Measurements from ENCODE around the gene SULT2B1.

SULT2B1 gene

DNA sequence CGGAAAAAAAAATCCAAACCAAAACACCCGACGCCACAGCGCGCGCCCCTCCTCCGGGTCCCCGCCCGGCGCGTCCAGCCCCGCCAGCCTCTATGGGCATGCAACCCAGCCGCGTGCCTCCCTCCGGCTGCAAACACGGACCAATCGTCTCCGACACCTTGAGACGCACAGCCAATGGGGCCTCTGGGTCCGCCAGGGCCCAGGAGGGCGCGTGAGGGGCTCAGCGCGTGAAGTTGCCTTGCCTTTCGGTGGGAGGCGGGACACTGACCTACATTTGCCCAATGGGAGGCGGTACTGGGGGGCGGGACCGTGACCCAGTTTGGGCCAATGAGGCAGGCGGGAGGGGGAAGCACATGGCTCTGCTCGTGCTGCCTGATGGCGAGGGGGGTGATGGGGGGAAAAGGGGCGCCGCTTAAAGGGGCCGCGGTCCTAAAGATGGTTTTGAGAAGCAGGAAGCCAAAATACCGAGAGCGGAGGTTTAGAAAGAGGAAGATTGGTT is 85.5 kb downstream of the SULT2B1 start:
- peak; percentile 99 for DNase-seq

GRCh38 chr19:48637948-48638830 is 86.2 kb downstream of the SULT2B1 start:
- DNase-seq: peak; percentile 94

- DNase-seq: no peak
These were observed 86.9 kb downstream of the SULT2B1 start for GRCh38 chr19:48638831-48639381.

DNA sequence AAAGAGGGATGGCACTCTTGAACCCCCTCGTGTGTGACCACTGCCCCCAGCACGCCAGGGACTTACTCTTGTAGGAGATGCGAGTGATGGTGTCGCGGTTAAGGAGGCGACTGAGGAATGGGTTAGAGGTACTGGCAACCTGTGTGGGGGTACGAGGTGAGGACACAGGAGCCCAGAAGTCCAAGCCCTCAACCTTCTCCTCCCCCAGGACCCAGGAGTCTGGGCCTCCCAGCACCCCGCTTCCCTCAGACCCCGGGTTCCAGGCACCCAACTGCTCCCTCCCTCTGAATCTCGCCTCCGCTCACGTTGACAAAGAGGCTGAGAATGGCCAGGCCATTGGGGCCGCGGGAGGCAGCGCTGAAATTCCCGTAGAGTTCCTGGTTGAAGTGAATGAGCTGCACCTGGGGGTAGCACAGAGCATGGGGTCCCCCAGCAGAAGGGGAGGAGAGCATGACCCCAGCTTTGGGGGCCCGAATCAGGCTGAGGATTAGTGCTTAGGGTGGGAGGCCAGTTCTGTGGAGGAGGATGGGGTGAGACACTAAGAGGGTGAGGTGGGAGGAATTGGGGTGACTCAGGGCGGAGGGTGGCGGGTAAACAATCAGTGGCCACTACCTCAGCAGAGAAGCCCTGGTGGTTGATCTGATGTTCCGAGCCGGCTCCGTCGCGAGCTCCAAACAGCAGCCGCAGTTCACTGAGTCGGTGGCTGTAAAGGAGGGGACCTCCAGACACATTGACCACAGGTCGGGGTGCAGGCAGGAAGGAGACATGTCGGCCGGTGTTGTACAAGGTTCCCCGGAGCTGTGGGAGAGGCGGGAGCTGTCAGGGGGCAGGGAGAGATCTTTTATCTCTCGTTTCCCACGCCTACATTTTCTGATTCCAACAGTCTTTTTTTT is 87.8 kb downstream of the SULT2B1 start:
- no peak for DNase-seq

DNA sequence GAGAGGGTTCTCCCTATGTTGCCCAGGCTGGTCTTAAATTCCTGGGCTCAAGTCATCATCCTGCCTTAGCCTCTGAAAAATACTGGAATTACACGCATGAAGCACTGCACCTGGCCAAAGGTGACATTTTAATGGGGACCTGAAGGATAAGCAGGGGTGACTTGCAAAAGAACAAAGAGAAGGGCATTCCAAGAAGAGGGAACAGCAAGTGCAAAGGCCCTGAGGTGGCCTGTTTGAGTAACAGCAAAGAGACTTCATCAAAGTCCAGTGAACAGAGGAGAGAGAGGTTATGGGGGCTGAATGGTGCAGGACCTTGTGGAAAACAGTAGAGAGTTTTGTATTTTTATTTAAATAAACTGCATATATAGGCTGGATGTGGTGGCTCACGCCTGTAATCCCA is 89.9 kb downstream of the SULT2B1 start:
- no peak for DNase-seq

- no peak for DNase-seq
These were observed 90.9 kb downstream of the SULT2B1 start for GRCh38 chr19:48642862-48643261.

GRCh38 chr19:48644355-48644754 is 92.4 kb downstream of the SULT2B1 start:
- no peak for DNase-seq

DNA sequence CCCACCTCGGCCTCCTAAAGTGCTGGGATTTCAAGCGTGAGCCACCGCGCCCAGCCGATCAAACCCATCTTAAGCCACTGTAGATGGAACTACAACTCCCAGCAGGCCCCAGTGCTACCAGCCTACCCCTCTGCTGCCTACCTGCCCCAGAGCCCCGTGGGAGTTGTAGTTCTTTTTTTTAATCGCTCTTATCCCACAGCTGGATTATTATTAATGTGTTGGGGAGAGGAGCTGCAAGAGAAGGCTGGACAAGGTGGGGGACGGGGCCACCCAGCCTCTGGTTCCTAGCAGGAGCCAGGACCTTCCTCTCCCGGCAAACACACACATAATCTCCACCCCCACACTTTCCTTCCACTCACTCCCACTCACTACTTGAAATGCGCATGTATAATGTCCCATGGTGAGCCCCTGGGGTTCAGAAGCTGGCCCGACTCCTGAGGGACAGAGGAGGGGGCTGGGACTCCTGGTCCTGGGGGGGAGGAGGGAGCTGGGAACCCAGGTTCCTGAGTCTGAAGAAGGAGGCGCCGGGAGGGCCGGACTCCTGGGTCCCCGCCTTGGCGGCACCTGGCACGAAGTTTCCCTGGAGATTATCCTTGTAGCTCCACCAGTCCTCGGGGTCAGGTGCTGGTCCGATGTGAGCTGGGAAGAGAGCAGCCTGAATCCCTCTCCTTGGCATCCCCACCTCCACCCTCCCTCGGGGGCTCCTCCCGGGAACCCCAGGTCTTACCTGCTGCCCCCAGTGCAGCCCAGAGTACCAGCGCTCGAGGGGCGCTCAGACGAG is 93.1 kb downstream of the SULT2B1 start:
- DNase-seq: peak; percentile 86

DNA sequence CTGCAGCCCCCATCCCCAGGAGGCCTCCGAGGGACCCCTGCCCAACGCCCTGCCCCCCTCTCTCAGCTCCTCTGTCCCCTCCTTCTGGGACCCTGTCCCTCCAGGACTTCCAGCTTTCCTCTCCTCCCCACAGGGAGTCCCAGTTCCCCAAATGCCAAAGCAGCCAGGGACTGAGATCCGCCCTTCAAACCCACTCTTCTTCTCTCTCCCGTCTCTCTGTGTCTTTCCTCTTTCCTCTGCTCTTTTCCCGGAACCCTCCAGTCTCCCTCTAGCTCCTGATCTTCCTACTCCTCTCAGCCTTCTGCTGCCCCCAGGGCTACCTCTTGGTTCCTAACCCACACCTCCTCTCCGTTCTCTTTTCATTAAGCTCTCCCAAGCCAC is 93.6 kb downstream of the SULT2B1 start:
- no peak for DNase-seq

DNA sequence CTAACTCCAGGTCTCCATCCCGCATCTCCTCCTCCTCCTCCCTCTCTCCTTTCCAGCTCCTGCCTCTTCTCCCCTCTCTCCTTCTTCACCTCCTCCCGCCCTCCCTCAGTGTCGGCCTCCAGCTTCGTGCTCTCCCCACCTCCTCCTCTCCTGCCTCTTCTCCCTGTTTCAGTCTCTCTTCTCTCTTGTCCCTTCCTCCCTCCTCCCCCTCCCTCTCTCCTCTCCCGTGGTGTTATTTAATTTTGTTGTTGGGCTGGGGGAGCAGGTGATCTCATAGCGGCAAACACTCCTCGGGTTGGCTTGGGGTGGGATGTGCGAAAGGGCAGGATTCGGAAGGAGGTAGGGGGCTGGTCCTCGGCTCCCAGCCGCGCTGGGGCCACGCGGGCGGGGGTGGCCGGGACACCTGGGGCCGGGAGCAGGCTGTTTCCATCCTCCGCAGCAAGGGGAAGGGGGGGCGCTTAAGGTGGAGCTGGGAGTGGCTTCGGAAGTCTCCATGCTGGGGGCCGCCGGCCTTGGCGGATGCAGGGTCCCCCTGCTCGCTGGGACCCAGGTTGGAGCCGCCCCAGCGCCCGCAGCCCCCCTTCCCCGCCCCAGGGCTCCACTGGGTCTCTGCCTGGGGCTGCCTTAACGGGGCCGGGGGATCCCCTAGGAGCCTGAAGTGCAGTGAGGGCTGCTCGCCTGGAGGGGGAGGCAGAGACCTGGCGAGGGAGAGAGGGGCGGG is 94.2 kb downstream of the SULT2B1 start, which contains the start of gene CA11:
Gene CA11, minus strand, starts transcription at position 187 of the 721 bp plus-strand sequence. CDS start 555 bp downstream, outside the sequence.
- peak; percentile 95 for DNase-seq

GRCh38 chr19:48646722-48647216 is 94.8 kb downstream of the SULT2B1 start:
- no peak for DNase-seq

DNA sequence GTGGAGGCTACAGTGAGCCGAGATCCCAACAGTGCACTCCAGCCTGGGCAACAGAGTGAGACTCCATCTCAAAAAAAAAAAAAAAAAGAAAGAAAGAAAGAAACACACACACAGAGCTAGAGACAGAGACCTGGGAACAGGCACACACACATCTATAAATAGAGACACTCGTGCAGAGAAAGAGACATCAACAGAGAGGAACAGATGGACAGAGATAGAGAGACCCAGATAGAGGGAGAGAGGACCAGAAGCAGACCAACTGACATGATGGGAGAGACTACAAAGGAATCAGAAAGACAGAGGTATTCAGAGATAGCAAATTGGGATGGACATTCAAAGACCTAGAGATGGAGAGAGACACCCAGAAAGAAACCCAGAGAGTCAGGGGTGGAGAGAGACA is 96.2 kb downstream of the SULT2B1 start:
- no peak for DNase-seq
